Embryonic facial prominence (tissue), 1 donor: ENCODE results near the gene OTUB1.

Source experiments
- DNase-seq: peaks from one replicate; pipeline ENCODE4 v3.0.0-alpha.2; 2016; ENCODE audit errors: extremely low spot score

The OTUB1 gene

DNA sequence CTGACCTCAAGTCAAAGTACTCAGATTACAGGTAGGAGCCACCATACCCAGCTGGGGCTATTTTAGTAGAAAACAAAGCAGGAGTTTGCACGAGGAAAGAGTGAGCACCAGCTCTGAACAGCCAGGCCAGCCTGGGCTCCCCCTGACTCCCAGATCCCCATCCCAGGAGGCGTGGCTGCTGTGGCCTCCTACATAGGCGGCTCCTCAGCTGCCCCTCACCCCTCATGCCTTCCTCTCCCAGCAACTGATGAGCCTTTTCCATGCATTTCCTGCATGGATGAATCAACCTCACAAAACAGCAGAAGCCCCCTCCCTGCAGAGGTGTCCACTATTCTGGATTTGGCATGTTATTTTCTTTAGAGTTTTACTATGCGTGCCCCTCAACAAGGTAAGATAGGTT is 39.0 kb downstream of the OTUB1 start:
- DNase-seq: no peak

GRCh38 chr11:64026575-64027205 is 40.5 kb downstream of the OTUB1 start:
- DNase-seq: no peak

DNA sequence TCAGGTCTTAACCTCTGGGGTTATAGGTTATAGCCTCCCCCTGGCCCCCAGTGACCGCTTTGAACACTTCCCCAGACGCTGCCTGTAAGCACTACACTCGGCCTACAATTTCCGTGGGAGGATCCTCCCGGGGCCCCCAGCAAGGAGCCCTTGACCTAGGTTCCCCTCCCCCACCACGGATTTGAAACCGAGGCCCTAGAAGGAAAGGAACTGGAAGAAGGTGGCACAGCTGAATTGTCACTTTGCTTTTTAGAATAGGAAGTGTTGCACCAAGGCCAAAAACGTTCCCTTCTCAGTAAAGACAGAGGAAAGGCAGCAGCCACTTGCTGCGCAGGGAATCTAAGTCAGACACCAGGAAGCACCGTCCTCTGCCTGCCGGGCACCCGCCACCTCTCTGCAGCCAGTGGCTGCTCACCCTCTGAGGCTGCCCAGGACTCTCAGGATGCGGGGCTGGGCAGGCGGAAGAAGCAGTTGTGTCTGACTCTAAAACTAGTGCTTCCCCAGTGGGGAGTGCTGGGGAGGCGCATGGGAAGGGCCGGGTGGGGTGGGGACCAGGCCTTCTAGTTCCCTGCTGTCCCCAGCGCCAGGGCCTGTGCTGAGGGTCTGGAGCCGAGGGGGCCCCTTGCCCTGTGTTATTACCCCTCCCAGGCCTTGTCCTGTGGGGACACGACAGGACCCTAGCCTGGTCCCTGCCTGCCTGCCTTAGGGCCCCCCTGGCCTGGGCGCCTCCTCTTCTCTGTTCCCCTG is 41.6 kb downstream of the OTUB1 start:
- no peak for DNase-seq

- no peak for DNase-seq
These were observed 42.3 kb downstream of the OTUB1 start for GRCh38 chr11:64028398-64029115.

- DNase-seq: no peak
These were observed 43.5 kb downstream of the OTUB1 start for GRCh38 chr11:64029773-64030172.

DNA sequence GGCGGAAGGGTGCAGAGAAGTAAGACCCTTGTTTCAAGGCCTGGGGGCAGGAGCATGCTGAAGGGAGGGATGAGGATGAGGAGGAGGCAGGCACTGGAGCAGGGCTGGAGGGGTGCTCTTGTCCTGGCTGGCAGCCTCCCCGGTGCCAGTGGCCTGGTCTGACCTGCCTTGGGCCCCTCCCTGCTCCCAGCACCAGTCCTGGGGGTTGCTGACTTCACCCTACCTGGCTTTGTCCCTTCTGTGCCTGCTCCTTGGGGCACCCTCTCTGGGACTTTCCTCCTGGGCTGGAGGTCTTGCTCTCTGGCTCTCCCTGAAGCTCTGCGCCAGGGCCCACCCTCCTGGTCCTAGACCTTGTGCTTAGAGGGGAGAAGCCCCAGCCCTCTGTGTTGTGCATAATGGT is 44.8 kb downstream of the OTUB1 start:
- DNase-seq: no peak

DNA sequence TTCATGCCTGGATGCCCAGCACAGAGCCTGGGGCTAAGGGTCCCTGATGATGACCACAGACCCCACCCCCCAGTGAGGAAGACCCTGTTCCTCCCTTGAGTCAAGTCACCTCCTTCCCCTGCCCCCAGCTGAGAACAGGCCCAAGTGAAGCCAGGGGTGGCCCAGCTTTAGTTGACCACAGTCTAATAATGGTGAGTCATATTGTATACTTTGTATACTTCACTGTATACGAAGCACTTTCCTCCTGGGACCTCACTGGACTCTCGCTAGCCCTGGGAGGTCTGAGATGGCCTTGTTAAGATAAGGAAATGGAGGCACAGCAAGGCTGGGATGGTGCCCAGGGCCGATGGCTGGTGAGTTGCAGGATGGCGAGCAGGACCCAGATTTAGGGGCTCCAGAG is 45.8 kb downstream of the OTUB1 start:
- no peak for DNase-seq

- DNase-seq: no peak
These were observed 48.2 kb downstream of the OTUB1 start for GRCh38 chr11:64034411-64034811.

DNA sequence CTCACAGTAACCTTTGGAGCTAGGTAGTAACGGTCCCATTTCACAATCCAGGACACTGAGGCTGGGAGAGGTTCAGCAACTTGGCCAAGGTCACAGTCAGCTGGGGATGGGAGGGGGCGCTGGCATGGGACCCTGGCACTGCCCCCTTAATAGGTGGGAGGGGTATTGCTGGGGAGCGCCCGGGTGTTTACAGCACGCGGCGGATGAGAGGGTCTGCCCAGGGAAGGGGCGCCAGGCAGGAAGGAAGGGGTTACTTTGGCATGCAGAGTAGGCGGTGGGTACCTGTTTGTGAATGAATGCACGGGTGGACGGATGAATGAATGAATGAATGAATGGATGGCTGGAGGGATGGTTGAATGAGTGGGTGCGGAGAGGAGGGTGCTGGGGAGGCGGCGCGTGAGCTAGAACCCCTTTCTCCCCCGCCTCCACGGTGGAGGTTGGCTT is 48.9 kb downstream of the OTUB1 start:
- no peak for DNase-seq

DNA sequence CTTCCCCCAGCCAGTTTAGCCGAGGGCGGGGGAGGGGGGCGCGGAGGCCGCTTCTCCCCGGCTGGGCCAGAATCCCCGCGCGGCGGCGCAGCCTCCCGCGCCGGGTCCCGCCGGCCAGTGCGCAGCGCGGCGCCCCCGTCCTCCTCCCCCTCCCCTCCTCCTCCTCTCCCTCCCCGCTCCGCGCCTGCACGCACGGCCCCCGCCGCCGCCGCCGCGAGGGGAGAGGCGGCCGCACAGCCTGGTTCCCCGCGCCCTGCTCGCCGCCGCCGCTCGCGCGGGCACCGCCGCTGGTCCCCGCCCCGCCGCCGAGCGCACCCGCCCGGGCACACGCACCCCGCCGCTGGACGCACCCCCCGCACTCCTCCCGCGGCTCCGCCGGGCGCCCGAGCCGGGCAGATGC is 49.3 kb downstream of the OTUB1 start, which contains the start of gene FLRT1:
FLRT1 (plus strand) TSS at position 356 of the 400 bp plus-strand sequence. CDS start 80,337 bp downstream, outside the sequence.
- no peak for DNase-seq

- DNase-seq: no peak
These were observed 50.1 kb downstream of the OTUB1 start for GRCh38 chr11:64036087-64037026.

- no peak for DNase-seq
These were observed 50.9 kb downstream of the OTUB1 start for GRCh38 chr11:64037027-64037634.

DNA sequence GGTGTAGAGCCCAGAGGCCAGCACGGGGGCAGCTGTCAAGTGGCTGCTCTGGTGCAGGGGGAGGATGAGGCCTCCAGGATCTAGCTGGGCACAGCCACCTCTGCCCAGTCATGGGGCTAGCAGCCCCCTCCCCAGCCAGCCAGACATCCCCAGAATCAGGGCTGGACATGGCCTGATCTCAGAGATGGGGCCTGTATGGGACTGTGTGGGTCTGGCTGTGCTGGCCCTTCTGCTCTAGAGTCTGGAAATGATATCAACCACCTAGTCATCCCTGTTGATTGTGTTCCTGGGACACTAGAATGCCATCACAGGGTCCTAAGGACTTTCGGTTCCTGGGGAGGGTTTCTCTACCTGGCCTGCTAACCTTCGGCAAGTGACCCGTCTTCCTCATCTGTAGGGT is 52.3 kb downstream of the OTUB1 start:
- DNase-seq: no peak

- DNase-seq: no peak
These were observed 52.9 kb downstream of the OTUB1 start for GRCh38 chr11:64039012-64039665.

DNA sequence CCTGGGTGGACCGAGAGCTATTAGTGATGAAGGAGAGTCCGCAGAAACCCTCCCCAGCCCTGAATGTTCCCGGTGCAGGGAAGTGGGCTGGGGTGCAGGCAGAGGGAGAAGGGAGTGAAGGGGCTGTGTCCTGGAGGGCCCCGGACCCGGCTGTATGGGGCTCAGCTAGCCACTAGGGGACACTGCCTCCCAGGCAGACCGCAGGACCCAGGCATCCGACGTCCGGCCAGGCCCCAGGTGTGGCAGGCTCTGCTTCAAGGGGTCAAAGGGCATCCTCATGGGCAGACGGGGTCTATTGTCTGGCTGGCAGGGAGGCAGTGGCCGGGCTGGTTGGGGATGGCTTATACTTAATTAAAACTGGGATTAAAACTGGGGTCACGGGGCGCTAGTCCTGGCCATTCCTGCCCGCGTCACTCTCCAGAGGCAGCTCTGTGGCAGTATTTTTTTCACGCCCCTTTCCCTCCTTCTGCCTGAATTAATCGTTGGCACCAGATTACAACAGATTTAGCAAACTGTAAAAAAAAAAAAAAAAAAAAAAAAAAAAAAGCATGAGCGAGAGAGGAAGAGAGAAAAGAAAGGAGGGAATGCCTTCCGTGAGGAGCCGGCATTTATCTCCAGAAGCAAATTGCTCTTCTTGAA is 54.6 kb downstream of the OTUB1 start:
- no peak for DNase-seq

DNA sequence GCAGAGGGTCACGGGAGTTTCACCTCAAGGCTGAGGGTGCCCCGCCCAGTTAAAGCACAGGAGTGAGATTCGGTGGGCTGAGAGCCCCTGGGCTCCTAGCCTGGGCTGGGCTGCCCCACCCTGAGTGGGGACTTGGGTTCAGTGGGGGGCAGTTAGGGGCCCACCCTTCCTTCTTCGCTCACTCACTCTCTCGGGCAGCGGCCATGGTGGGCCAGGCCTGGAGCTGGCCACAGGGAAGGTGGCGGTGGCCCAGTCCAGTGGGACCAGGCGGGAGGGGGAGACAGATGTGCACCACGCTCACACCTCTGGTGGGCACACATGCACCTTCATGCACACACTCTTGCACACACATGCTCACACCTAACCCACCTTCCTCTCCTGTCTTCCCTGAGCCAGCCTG is 55.6 kb downstream of the OTUB1 start:
- DNase-seq: no peak

DNA sequence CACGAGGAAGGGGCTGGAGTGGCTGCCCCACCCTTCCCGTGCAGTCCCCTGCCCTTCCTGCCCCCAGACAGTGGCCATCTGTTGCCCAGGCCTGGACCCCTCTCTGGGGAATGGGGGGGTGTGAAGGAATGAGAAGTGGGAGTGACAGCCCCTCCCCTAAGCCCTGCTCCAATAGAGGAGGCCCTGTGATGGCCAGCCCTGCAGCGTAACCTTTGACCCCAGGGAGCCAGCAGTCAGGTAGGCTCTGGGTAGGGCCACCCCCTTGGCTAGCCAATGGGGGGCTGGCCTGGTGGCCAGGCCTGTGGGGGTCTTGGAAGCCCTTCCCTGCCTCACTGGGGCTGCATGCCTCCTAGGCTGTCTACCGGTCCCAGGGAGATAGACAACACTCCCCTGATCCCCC is 56.1 kb downstream of the OTUB1 start:
- DNase-seq: no peak

GRCh38 chr11:64043545-64043944 is 57.3 kb downstream of the OTUB1 start:
- no peak for DNase-seq

- DNase-seq: no peak
These were observed 58.6 kb downstream of the OTUB1 start for GRCh38 chr11:64044730-64045393.

GRCh38 chr11:64045700-64046099 is 59.5 kb downstream of the OTUB1 start:
- no peak for DNase-seq
